Measurements from ENCODE around the gene CRNKL1. TPM values are rescaled to one million over a fixed set of nuclear protein-coding genes. Genes with fewer than 3 reads are reported as not detected.

CRNKL1 gene
- 32.7 and 37.8 TPM in 2 replicates for total RNA-seq
- 16.5 and 19.2 TPM in 2 replicates for polyA plus RNA-seq
- 18.1 and 18.7 TPM in 2 replicates for polyA plus RNA-seq (2012)
- 3.5 and 4.0 TPM in 2 replicates for polyA minus RNA-seq (ENCODE audit: low replicate concordance)

GRCh38 chr20:20052074-20052970 lies at the start of gene CRNKL1, which contains the start of gene CFAP61:
CRNKL1 (minus strand) TSS chr20:20052466; CDS start chr20:20052342, 124 bp downstream.
CFAP61 (plus strand) TSS chr20:20052532; CDS start chr20:20056654, 4,122 bp downstream.
- H3K4me1 ChIP-seq (ENCODE audit: control insufficient read depth, extremely low read depth, insufficient read depth, low read length): no peaks in the 10 kb centered on the region
- no peak for TF ChIP-seq EZH2 (IDR thresholded peaks at IDR 0.05; ENCODE audit: low read length, missing control alignments)
- TF ChIP-seq, protein P1, sequence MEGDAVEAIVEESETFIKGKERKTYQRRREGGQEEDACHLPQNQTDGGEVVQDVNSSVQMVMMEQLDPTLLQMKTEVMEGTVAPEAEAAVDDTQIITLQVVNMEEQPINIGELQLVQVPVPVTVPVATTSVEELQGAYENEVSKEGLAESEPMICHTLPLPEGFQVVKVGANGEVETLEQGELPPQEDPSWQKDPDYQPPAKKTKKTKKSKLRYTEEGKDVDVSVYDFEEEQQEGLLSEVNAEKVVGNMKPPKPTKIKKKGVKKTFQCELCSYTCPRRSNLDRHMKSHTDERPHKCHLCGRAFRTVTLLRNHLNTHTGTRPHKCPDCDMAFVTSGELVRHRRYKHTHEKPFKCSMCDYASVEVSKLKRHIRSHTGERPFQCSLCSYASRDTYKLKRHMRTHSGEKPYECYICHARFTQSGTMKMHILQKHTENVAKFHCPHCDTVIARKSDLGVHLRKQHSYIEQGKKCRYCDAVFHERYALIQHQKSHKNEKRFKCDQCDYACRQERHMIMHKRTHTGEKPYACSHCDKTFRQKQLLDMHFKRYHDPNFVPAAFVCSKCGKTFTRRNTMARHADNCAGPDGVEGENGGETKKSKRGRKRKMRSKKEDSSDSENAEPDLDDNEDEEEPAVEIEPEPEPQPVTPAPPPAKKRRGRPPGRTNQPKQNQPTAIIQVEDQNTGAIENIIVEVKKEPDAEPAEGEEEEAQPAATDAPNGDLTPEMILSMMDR (conservative IDR thresholded peaks at IDR 0.05 in 1 of 2, IDR thresholded peaks at IDR 0.05 in 1 of 2; ENCODE audit: low read depth in 1 of 2, low read length in 2 of 2): no peak

GRCh38 chr20:20100881-20101280 lies 48.6 kb upstream of the CRNKL1 start:
- no peak for DNase-seq (ENCODE audit: low read depth in 2 of 2)
- TF ChIP-seq, protein P1 (conservative IDR thresholded peaks at IDR 0.05 in 1 of 2, IDR thresholded peaks at IDR 0.05 in 1 of 2; ENCODE audit: low read depth in 1 of 2, low read length in 2 of 2): no peak
- TF ChIP-seq EZH2 (IDR thresholded peaks at IDR 0.05; ENCODE audit: low read length, missing control alignments): no peak
- Histone ChIP-seq H3K36me3 (ENCODE audit: control insufficient read depth, insufficient read depth, low read length) (no peaks in the 10 kb centered on the region), H3K4me3 (replicated peaks in 1 of 4; ENCODE audit: control extremely low read depth in 1 of 4, insufficient read depth in 1 of 4, low read depth in 3 of 4, low read length in 4 of 4) (no peak overlapping the region), H3K9me3 (ENCODE audit: control insufficient read depth, insufficient read depth, low read depth, low read length) (no peaks in the 10 kb centered on the region), H3K4me1 (ENCODE audit: control insufficient read depth, extremely low read depth, insufficient read depth, low read length) (no peaks in the 10 kb centered on the region), H3K27ac (ENCODE audit: insufficient read depth, low read length) (no peak overlapping the region), H3K4me2 (ENCODE audit: extremely low read depth, insufficient read depth, low read length) (no peak overlapping the region), H2AFZ (ENCODE audit: low read length) (no peak overlapping the region), H4K20me1 (ENCODE audit: control insufficient read depth, extremely low read depth, insufficient read depth, low read length) (no peaks in the 10 kb centered on the region), H3K27me3 (ENCODE audit: control insufficient read depth, insufficient read depth, low read length) (no peaks in the 10 kb centered on the region), H3K79me2 (ENCODE audit: control insufficient read depth, insufficient read depth, low read length) (no peaks in the 10 kb centered on the region), H3K9ac (ENCODE audit: insufficient read depth, low read length) (no peak overlapping the region)

More at GRCh38 chr20:20052074-20052970, at the start of gene CRNKL1, which contains the start of gene CFAP61:
- Histone ChIP-seq H3K27ac (ENCODE audit: insufficient read depth, low read length) (peak within 1 kb of the TSS; percentile 78), H3K27me3 (ENCODE audit: control insufficient read depth, insufficient read depth, low read length) (no peaks in the 10 kb centered on the region), H3K79me2 (ENCODE audit: control insufficient read depth, insufficient read depth, low read length) (peaks cover 15% of the 10 kb centered on the region), H3K9ac (ENCODE audit: insufficient read depth, low read length) (peak within 1 kb of the TSS; percentile 79), H3K36me3 (ENCODE audit: control insufficient read depth, insufficient read depth, low read length) (peaks cover 7% of the 10 kb centered on the region), H3K4me3 (replicated peaks in 1 of 4; ENCODE audit: control extremely low read depth in 1 of 4, insufficient read depth in 1 of 4, low read depth in 3 of 4, low read length in 4 of 4) (peak within 1 kb of the TSS; percentile 65 to 97 (median 92)), H2AFZ (ENCODE audit: low read length) (peak within 1 kb of the TSS; percentile 97), H3K9me3 (ENCODE audit: control insufficient read depth, insufficient read depth, low read depth, low read length) (no peaks in the 10 kb centered on the region), H3K4me2 (ENCODE audit: extremely low read depth, insufficient read depth, low read length) (peak within 1 kb of the TSS; percentile 93), H4K20me1 (ENCODE audit: control insufficient read depth, extremely low read depth, insufficient read depth, low read length) (no peaks in the 10 kb centered on the region)
- peak; percentile 93 to 97 for DNase-seq (ENCODE audit: low read depth in 2 of 2)

DNA sequence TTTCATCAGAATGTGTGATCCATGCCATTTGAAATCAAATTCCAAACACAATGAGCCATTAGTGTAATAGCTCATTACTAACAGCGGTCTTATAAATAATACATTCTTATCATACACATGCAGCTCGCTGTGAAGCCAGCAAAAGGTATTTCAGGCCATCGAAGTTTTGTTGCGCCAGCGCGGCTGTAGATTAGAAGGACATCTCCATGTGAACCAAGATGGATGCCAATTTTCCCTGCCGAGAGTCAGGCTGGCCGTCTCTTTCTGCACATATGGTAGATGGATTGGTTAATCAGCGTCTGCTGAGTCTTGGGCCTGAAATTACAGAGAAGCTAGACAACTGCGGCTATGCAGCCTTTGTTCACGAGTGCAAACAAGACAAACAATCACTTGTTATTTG lies 44.2 kb upstream of the CRNKL1 start:
- Histone ChIP-seq H3K36me3 (ENCODE audit: control insufficient read depth, insufficient read depth, low read length) (no peaks in the 10 kb centered on the region), H3K27ac (ENCODE audit: insufficient read depth, low read length) (no peak overlapping the region), H2AFZ (ENCODE audit: low read length) (no peak overlapping the region), H3K9me3 (ENCODE audit: control insufficient read depth, insufficient read depth, low read depth, low read length) (no peaks in the 10 kb centered on the region), H3K4me2 (ENCODE audit: extremely low read depth, insufficient read depth, low read length) (no peak overlapping the region), H3K9ac (ENCODE audit: insufficient read depth, low read length) (no peak overlapping the region), H3K79me2 (ENCODE audit: control insufficient read depth, insufficient read depth, low read length) (no peaks in the 10 kb centered on the region), H3K4me3 (replicated peaks in 1 of 4; ENCODE audit: control extremely low read depth in 1 of 4, insufficient read depth in 1 of 4, low read depth in 3 of 4, low read length in 4 of 4) (no peak overlapping the region), H3K4me1 (ENCODE audit: control insufficient read depth, extremely low read depth, insufficient read depth, low read length) (no peaks in the 10 kb centered on the region), H4K20me1 (ENCODE audit: control insufficient read depth, extremely low read depth, insufficient read depth, low read length) (no peaks in the 10 kb centered on the region), H3K27me3 (ENCODE audit: control insufficient read depth, insufficient read depth, low read length) (peaks cover 3% of the 10 kb centered on the region)
- TF ChIP-seq, protein P1 (conservative IDR thresholded peaks at IDR 0.05 in 1 of 2, IDR thresholded peaks at IDR 0.05 in 1 of 2; ENCODE audit: low read depth in 1 of 2, low read length in 2 of 2): no peak
- TF ChIP-seq EZH2 (IDR thresholded peaks at IDR 0.05; ENCODE audit: low read length, missing control alignments): no peak
- no peak for DNase-seq (ENCODE audit: low read depth in 2 of 2)
